Measurements from ENCODE around the gene RASAL1. TPM values are rescaled to one million over a fixed set of nuclear protein-coding genes. Genes with fewer than 3 reads are reported as not detected.

RASAL1 gene
- total and polyA plus RNA-seq, 5 experiments from 2014 or later = 0.13 to 0.76 (median 0.44) TPM

GRCh38 chr12:113067987-113068935 lies 67.3 kb downstream of the RASAL1 start:
- no peak for ATAC-seq
- peak overlapping the region in 1 of 10 donors; percentile 24 for H3K27ac Mint-ChIP-seq

GRCh38 chr12:113066813-113067400 lies 68.7 kb downstream of the RASAL1 start:
- H3K4me1 Mint-ChIP-seq = peaks cover 25 to 64% (median 52%) of the 10 kb centered on the region in 4 donors
- POLR2A ChIA-PET = no interaction called here
- no peaks in the 10 kb centered on the region for H3K27me3 Mint-ChIP-seq
- ATAC-seq (no peak), DNase-seq (no peak)
- H3K4me3 Mint-ChIP-seq = no peak overlapping the region
- H3K27ac Mint-ChIP-seq = peak overlapping the region in 1 of 10 donors; percentile 8
- no peaks in the 10 kb centered on the region for H3K9me3 Mint-ChIP-seq
- H3K36me3 Mint-ChIP-seq = peaks cover 0 to 2% (median 0%) of the 10 kb centered on the region in 3 donors

More at GRCh38 chr12:113067987-113068935, 67.3 kb downstream of the RASAL1 start:
- Mint-ChIP-seq H3K36me3 (peaks cover 0 to 2% (median 0%) of the 10 kb centered on the region in 3 donors), H3K4me3 (no peak overlapping the region), H3K9me3 (no peaks in the 10 kb centered on the region), H3K4me1 (peaks cover 29 to 67% (median 61%) of the 10 kb centered on the region in 4 donors), H3K27me3 (no peaks in the 10 kb centered on the region)
- POLR2A ChIA-PET = no interaction called here
- no peak for DNase-seq

GRCh38 chr12:113065126-113066007 lies 70.2 kb downstream of the RASAL1 start:
- ATAC-seq (no peak), DNase-seq (no peak)
- H3K9me3 Mint-ChIP-seq = no peaks in the 10 kb centered on the region
- peaks cover 21 to 55% (median 42%) of the 10 kb centered on the region in 4 donors for H3K4me1 Mint-ChIP-seq
- peak overlapping the region in 1 of 10 donors; percentile 84 for H3K27ac Mint-ChIP-seq
- H3K4me3 Mint-ChIP-seq = no peak overlapping the region
- no peaks in the 10 kb centered on the region for H3K27me3 Mint-ChIP-seq
- H3K36me3 Mint-ChIP-seq = peaks cover 0 to 2% (median 2%) of the 10 kb centered on the region in 3 donors
- POLR2A ChIA-PET = no interaction called here

GRCh38 chr12:113064395-113065125 lies 71.0 kb downstream of the RASAL1 start:
- ATAC-seq (no peak), DNase-seq (no peak)
- no peaks in the 10 kb centered on the region for H3K9me3 Mint-ChIP-seq
- POLR2A ChIA-PET = no interaction called here
- H3K4me1 Mint-ChIP-seq = peaks cover 16 to 47% (median 34%) of the 10 kb centered on the region in 4 donors
- peak overlapping the region in 3 of 10 donors; percentile 10 to 84 (median 40) for H3K27ac Mint-ChIP-seq
- H3K36me3 Mint-ChIP-seq = peaks cover 0 to 2% (median 2%) of the 10 kb centered on the region in 3 donors
- no peaks in the 10 kb centered on the region for H3K27me3 Mint-ChIP-seq
- H3K4me3 Mint-ChIP-seq = peak overlapping the region in 1 of 10 donors; percentile 42

- DNase-seq = no peak
- POLR2A ChIA-PET = interaction anchor here (0.5 kb wide), 1 partner anchor 122 kb away, joined by 3 read pairs; the partner anchor contains the start of genes DDX54 and RITA1
- ATAC-seq = no peak
- H3K27ac Mint-ChIP-seq = no peak overlapping the region
- H3K9me3 Mint-ChIP-seq = no peaks in the 10 kb centered on the region
- H3K4me1 Mint-ChIP-seq = peaks cover 16 to 40% (median 30%) of the 10 kb centered on the region in 4 donors
- H3K36me3 Mint-ChIP-seq = peaks cover 0 to 2% (median 2%) of the 10 kb centered on the region in 3 donors
- H3K4me3 Mint-ChIP-seq = no peak overlapping the region
- no peaks in the 10 kb centered on the region for H3K27me3 Mint-ChIP-seq
These were observed 71.9 kb downstream of the RASAL1 start for GRCh38 chr12:113063396-113064350.

GRCh38 chr12:113062502-113063395 lies 72.8 kb downstream of the RASAL1 start:
- Mint-ChIP-seq H3K27ac (peak overlapping the region in 2 of 10 donors; percentile 6 to 53), H3K4me1 (peaks cover 16 to 35% (median 29%) of the 10 kb centered on the region in 4 donors), H3K36me3 (peaks cover 0 to 2% (median 2%) of the 10 kb centered on the region in 3 donors), H3K9me3 (no peaks in the 10 kb centered on the region), H3K27me3 (no peaks in the 10 kb centered on the region), H3K4me3 (peak overlapping the region in 1 of 10 donors; percentile 47)
- DNase-seq = no peak
- POLR2A ChIA-PET = interaction anchor here (0.6 kb wide), 1 partner anchor 90 kb away, joined by 3 read pairs; no protein-coding TSS in a partner anchor
- ATAC-seq = no peak

GRCh38 chr12:113061061-113061694 lies 74.4 kb downstream of the RASAL1 start:
- H3K36me3 Mint-ChIP-seq = peaks cover 0 to 2% (median 2%) of the 10 kb centered on the region in 3 donors
- DNase-seq = no peak
- POLR2A ChIA-PET = no interaction called here
- ATAC-seq = no peak
- H3K27ac Mint-ChIP-seq = peak overlapping the region in 2 of 10 donors; percentile 51 to 66
- no peak overlapping the region for H3K4me3 Mint-ChIP-seq
- no peaks in the 10 kb centered on the region for H3K9me3 Mint-ChIP-seq
- H3K4me1 Mint-ChIP-seq = peaks cover 13 to 30% (median 22%) of the 10 kb centered on the region in 4 donors
- no peaks in the 10 kb centered on the region for H3K27me3 Mint-ChIP-seq

- Mint-ChIP-seq H3K27ac (peak overlapping the region in 2 of 10 donors; percentile 2 to 63), H3K27me3 (no peaks in the 10 kb centered on the region), H3K4me1 (peaks cover 12 to 31% (median 20%) of the 10 kb centered on the region in 4 donors), H3K36me3 (peaks cover 0 to 2% (median 2%) of the 10 kb centered on the region in 3 donors), H3K9me3 (no peaks in the 10 kb centered on the region), H3K4me3 (no peak overlapping the region)
- POLR2A ChIA-PET = no interaction called here
- DNase-seq (no peak), ATAC-seq (no peak)
These were observed 75.1 kb downstream of the RASAL1 start for GRCh38 chr12:113060336-113060960.

GRCh38 chr12:113059071-113059595 lies 76.4 kb downstream of the RASAL1 start:
- peaks cover 0 to 2% (median 0%) of the 10 kb centered on the region in 3 donors for H3K36me3 Mint-ChIP-seq
- peaks cover 0 to 2% (median 0%) of the 10 kb centered on the region in 5 donors for H3K27me3 Mint-ChIP-seq
- H3K9me3 Mint-ChIP-seq = no peaks in the 10 kb centered on the region
- POLR2A ChIA-PET = no interaction called here
- H3K4me3 Mint-ChIP-seq = no peak overlapping the region
- peaks cover 6 to 34% (median 17%) of the 10 kb centered on the region in 4 donors for H3K4me1 Mint-ChIP-seq
- ATAC-seq = no peak
- no peak overlapping the region for H3K27ac Mint-ChIP-seq
- no peak for DNase-seq
